Activated CD4-positive, alpha-beta T cell treated with anti-CD3 and anti-CD28 coated beads, Interleukin-2, amount 50 U/mL, for 24 hours (primary cell): ENCODE measurements around the gene ADCY3.

Source experiments
- DNase-seq, 2 donors: peaks; one replicate each; pipeline ENCODE4 v3.0.0-alpha.2; 2020; ENCODE audit warnings: low read depth in 1 of 2, low spot score in 1 of 2

Gene ADCY3

DNA sequence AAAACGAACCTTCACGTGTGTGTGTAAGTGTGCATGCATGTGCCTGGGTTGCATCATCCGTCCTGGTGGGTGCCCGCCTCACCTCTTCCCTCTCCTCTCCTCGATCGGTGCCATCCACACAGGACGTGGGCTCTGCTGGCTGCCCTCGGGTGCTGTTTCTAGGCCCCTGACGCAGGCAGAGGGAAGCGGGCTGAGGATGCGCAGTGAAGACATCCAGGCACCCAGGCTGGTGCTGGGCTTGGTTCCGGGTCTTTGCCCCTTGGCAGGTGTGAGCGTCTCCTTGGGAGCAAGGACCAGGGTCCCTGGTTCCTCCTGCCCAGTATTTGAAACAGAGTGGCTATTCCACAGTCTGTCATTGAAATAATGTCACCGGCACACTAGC lies 6.2 kb upstream of the ADCY3 start:
- DNase-seq = no peak

DNA sequence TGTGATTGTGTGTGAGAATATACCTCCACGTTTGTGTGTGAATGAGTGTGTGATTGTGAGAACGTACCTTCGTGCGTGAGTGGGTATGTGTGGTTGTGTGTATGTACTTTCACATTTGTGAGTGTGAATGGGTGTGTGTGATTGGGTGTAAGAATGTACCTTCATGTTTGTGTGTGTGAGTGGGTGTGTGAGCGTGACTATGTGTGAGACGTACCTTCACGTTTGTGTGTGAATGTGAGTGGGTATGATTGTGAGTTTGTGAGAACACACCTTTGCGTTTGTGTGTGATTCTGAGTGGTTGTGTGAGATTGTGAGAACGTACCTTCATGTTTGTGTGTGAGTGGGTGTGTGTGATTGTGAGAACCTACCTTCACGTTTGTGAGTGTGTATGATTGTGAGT lies 5.8 kb upstream of the ADCY3 start:
- no peak for DNase-seq

GRCh38 chr2:24924732-24925131 lies 4.7 kb upstream of the ADCY3 start:
- DNase-seq = no peak

GRCh38 chr2:24924266-24924665 lies 4.2 kb upstream of the ADCY3 start:
- DNase-seq = no peak

GRCh38 chr2:24923106-24923505 lies 3.1 kb upstream of the ADCY3 start:
- DNase-seq = no peak

DNA sequence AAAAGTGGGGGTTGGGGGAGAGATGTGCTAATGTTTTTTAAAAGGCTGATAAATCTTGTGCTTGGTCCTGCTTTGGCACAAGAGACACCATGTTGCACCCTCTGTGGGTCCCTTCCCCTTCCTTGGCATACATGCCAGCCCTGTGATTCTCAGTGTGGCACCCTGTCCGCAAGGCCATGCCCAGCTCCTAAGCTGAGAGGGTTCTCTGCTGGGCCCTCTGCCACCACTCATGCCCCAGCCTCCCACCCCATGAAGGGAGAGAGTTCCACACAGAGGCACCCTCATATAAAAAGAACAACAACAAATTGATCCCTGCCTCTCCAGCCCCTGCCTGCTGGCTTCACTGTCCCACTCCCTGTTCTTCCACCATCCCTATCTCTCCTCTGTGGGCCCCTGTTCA lies 2.5 kb upstream of the ADCY3 start:
- DNase-seq = no peak

DNA sequence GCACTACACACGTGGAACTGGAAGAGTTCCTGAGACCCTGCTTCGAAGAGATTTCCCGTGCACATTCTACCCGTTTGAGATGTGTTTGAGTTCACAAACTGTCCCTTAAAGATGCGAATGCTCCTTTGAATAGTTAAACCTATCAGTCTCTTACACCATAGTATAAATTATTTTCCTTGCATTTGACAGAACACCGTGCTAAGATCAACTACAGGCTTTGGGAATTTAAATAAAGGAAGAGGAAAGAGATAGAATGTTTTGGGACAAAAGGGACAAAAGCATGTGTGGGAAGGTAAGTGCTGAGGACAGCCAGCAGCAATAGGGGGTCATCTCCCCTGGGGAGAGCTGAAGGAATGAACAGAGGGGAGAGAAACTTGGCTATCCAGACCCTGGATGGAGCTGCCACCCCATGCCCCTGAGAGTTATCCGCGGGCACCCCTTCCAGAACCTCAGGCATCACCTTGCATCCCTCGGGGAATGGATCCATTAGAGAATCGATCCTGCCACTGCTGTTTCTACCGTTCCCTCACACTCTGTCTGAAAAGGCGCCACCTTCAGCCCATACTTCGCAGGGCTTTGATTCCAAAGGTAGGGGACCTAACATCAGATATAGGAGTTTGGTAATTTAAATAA lies 888 bp upstream of the ADCY3 start:
- no peak for DNase-seq

- no peak for DNase-seq
Observed at GRCh38 chr2:24919506-24920097, 435 bp downstream of the ADCY3 start.

- peak in 1 of 2 donors; percentile 23 for DNase-seq
Observed at GRCh38 chr2:24919037-24919505, 966 bp downstream of the ADCY3 start.

- DNase-seq = no peak
Observed at GRCh38 chr2:24918326-24919036, 1.6 kb downstream of the ADCY3 start.

DNA sequence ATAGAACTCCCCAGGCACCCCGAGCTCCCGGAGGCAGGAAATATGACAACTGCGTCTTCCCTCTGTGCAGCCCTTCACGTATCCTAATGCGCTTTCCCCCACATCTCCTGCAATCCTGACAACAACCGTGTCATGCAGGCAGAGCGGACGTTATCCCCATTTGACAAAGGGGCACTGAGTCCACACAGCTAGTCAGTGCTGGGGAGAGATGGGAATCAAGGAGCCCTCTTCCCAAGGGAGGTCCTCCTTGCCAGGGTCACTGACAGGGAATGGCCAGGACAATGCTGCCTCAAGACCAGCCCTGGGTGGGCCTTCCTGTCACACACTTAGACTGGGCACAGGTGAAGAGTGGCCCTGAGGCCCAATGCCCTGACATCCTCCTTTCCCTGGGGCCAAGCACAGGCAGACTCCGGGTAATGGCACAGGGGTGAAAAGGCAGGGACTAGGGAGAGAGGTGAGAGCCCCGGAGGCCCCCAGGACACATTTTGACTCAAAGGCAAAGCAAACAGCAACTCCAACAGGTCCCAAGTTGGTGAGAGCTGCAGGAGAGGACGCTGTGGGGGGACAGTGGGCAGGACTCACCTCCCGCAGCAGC lies 2.2 kb downstream of the ADCY3 start:
- DNase-seq = no peak

GRCh38 chr2:24917086-24917485 lies 3.0 kb downstream of the ADCY3 start:
- DNase-seq = no peak

DNA sequence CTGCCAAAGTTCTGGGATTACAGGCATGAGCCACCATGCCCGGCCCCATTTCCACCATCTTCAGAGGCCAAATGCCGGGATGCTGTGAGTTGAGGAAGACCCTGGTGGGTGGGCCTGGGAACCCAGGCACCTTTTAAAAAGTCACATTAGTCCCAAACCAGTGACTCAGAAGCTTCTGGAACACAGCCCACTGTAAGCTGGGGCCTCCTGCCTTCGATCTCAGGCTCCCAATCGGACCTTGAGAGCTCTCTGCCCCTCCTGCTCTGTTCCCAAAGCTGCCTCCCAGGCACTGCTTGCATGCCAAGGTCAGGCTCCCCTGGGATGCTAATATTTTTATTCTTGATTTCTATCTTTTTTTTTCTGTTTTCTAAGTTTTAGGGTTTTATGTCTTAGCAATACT lies 4.2 kb downstream of the ADCY3 start:
- no peak for DNase-seq

GRCh38 chr2:24915175-24915574 lies 4.9 kb downstream of the ADCY3 start:
- DNase-seq = no peak

DNA sequence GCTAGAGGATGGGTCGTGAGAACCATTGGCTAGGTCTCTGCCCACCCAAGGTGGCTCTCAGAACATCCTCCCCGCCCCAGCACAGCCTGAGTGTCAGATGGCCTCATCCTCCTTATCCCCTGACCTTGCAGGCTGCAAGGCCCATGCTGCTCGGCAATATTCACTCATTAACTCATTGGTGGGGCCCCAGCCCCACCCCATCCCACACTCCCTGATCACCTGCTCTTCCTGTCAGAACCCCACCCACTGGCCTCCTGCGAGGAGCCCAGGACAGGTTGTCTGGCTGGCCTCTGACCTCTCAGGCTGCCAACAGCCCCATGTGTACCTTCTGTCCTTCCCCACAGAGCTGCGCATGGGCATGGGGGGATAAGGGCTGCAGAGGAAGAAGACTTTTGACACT lies 5.3 kb downstream of the ADCY3 start:
- DNase-seq = no peak

DNA sequence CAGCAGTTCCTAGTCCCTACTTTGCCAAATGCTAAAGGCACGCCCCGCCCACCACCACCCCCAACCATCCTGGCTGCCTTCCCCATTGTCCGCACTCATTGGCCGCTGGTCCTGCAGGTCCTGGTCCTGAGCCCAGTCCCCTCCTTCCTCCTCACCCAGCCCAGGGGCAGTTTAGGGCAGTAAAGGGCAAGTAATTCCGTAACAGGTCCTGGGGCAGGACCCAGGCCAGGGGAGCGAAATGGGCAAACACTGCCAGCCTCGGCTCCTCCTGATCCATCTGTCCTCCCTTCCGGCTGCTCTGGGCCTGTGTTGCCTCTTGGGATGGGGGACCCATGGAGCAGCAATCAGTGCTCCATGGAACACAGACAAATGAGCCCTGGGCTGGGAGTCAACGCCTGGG lies 6.1 kb downstream of the ADCY3 start:
- DNase-seq = no peak

DNA sequence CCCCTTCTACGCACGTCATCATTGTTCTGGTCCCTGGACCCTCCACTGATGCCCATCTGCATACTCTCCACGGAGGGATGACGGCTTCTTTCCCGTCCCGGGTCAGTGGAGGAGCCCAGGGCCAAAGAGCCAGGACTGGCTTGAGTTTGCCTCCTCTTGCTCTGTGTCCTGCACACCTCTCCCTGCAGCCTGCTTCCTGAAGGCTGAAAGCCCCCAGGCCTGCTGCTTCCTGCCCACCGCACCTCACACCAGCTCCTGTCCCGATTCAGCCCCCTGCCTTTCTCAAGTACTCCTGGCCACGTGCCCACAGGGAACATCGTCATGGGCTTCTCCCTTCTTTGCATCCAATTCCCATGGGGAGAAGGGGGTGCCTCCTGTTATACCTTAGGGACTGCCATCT lies 7.1 kb downstream of the ADCY3 start:
- DNase-seq = no peak

DNA sequence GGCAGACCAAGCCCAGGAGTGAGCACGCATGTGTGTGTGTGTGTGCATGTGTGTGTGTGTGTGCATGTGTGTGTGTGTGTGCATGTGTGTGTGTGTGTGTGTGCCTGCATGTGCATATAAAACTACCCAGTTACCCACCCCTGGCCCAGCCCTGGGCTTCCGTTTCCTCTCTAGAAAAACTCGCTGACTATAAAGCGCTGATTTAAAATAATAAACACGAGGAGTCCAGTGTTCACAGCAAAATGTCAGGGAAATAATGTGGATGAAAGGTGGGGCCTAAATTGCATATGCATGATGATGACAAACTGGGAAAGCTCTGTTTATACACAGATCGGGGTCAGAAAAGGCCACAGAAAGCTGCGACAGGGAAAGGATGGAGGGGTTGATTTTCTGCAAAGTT lies 7.5 kb downstream of the ADCY3 start:
- DNase-seq = no peak

DNA sequence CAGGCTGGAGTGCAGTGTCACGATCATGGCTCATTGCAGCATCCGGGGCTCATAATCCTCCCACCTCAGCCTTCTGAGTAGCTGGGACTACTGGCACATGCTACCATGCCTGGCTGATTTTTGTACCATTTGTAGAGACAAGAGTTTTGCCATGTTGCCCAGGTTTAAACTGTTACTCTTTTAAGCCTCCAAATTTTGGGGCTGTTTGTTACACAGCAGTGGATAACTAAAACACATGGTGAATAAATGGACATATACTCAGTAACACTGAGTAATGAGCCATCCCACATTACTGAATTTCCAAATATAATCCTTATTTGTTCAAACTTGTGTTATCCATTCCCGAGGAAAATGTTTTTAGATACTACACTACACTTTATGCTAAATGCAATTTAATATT lies 9.8 kb downstream of the ADCY3 start:
- DNase-seq = no peak

DNA sequence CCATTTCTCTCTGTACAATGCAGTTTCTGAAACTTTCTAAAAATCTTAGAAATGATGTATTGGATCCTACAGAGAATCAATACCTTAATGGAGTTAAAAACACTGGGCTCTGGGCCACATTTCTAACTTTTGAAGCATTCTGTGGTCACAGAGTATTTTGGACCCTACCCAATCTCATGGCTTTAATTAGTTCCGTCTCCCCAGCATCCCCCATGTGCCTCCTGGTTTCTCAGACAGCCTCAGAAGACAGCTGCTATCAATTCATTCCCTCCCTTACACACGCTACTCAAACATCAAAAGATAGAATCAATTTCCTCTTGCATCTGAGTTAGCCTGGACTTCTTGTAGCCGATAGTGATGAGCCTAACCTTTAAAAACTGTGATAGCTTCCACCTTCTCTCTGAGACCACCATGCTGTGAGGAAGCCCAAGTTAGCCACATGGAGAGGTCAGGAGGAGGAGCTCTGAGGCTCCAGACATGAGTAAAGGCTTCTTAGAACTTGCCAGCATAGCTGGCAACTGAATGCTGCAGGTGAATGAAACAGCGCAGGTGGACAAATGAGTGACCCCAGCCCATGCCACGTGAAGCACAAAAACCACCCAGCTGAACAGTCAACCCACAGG lies 10.4 kb downstream of the ADCY3 start:
- no peak for DNase-seq

GRCh38 chr2:24908461-24908901 lies 11.6 kb downstream of the ADCY3 start:
- DNase-seq = no peak

- no peak for DNase-seq
Observed at GRCh38 chr2:24907116-24907515, 12.9 kb downstream of the ADCY3 start.
